ENCODE data around the gene MAP1LC3A.

GRCh38 chr20:34573541-34574300, 15.2 kb downstream of the MAP1LC3A start:
- TF ChIP-seq CTCF (IDR thresholded peaks at IDR 0.05) (no peak), EZH2 (IDR thresholded peaks at IDR 0.05; ENCODE audit: borderline replicate concordance, insufficient read depth, low read depth, low read length, poor library complexity, severe bottlenecking) (no peak)

Measured in B cell (primary cell).